Neural cell (in vitro differentiated cells): Measurements from ENCODE around the gene CYP11A1.

Source experiments
- POLR2AphosphoS5 ChIP-seq: IDR thresholded peaks from 2 replicates; pipeline ENCODE4 v1.6.1; 2012
- RAD21 ChIP-seq: fragments of 450-650 bp; conservative IDR thresholded peaks from 2 replicates; pipeline ENCODE4 v1.6.1; 2014; ENCODE audit warnings: antibody characterized with exemption, mild to moderate bottlenecking, moderate library complexity
- TF ChIP-seq, protein P1 (sequence below): fragments of 450-650 bp; IDR thresholded peaks from 2 replicates; pipeline ENCODE4 v1.5.1; 2014; ENCODE audit warnings: antibody characterized with exemption, mild to moderate bottlenecking, moderate library complexity; ENCODE audit not compliant: poor library complexity, severe bottlenecking
- TF ChIP-seq, protein P2 (sequence below): IDR thresholded peaks from 2 replicates; pipeline ENCODE4 v1.6.1; 2012; ENCODE audit warnings: borderline replicate concordance

DNA sequence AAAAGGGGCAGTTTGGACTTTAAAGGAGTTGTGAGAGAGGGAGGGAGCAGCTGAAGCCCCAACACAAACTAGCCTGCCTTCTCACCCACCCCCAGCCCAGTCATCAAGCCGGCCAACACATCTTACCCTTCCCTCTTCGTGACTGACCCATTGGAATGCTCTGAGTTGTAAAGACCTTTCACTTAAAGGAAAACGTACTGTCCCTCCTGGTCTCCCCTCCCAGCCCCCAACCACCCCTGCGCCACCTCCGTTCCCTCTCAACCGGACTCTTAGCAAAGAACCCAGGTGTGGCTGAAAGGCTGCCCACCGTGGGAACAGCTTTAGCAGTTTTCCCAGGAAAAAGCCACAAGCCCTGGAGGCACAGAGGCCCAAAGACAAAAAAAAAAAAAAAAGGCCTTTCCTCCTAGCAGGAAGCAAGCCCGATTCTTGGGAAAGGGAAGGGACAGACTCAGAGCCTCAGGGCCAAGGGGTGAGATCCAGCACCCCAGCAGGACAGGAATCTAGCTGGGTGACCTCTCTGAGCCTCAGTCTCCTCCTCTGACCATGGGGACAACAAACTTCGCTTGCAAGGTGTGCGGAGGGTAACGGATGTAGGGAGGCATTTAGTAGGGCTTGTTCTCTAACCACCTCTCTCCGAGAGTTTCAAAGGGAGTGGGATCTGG lies 2.4 kb downstream of the CYP11A1 start:
- TF ChIP-seq RAD21 (no peak), POLR2AphosphoS5 (no peak)
- TF ChIP-seq, protein P1, sequence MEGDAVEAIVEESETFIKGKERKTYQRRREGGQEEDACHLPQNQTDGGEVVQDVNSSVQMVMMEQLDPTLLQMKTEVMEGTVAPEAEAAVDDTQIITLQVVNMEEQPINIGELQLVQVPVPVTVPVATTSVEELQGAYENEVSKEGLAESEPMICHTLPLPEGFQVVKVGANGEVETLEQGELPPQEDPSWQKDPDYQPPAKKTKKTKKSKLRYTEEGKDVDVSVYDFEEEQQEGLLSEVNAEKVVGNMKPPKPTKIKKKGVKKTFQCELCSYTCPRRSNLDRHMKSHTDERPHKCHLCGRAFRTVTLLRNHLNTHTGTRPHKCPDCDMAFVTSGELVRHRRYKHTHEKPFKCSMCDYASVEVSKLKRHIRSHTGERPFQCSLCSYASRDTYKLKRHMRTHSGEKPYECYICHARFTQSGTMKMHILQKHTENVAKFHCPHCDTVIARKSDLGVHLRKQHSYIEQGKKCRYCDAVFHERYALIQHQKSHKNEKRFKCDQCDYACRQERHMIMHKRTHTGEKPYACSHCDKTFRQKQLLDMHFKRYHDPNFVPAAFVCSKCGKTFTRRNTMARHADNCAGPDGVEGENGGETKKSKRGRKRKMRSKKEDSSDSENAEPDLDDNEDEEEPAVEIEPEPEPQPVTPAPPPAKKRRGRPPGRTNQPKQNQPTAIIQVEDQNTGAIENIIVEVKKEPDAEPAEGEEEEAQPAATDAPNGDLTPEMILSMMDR, result no peak
- TF ChIP-seq, protein P2, sequence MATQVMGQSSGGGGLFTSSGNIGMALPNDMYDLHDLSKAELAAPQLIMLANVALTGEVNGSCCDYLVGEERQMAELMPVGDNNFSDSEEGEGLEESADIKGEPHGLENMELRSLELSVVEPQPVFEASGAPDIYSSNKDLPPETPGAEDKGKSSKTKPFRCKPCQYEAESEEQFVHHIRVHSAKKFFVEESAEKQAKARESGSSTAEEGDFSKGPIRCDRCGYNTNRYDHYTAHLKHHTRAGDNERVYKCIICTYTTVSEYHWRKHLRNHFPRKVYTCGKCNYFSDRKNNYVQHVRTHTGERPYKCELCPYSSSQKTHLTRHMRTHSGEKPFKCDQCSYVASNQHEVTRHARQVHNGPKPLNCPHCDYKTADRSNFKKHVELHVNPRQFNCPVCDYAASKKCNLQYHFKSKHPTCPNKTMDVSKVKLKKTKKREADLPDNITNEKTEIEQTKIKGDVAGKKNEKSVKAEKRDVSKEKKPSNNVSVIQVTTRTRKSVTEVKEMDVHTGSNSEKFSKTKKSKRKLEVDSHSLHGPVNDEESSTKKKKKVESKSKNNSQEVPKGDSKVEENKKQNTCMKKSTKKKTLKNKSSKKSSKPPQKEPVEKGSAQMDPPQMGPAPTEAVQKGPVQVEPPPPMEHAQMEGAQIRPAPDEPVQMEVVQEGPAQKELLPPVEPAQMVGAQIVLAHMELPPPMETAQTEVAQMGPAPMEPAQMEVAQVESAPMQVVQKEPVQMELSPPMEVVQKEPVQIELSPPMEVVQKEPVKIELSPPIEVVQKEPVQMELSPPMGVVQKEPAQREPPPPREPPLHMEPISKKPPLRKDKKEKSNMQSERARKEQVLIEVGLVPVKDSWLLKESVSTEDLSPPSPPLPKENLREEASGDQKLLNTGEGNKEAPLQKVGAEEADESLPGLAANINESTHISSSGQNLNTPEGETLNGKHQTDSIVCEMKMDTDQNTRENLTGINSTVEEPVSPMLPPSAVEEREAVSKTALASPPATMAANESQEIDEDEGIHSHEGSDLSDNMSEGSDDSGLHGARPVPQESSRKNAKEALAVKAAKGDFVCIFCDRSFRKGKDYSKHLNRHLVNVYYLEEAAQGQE, result no peak
